ENCODE measurements around the gene KLHL29.

GRCh38 chr2:23546913-23547312, 161.9 kb downstream of the KLHL29 start:
- TF ChIP-seq CTCF (IDR thresholded peaks at IDR 0.05; ENCODE audit: poor library complexity, severe bottlenecking) = no peak
- no peak for TF ChIP-seq RAD21 (conservative IDR thresholded peaks at IDR 0.05)
- TF ChIP-seq SMC3 (conservative IDR thresholded peaks at IDR 0.05; ENCODE audit: poor library complexity) = no peak
